PC-9 (cell line): ENCODE results near the gene B3GALT4.

Experiments
- CTCF ChIP-seq: fragments of 200-600 bp; sonication (generic); conservative IDR thresholded peaks from 2 replicates; pipeline ENCODE4 v1.6.1; 2017; ENCODE audit warnings: mixed run types, antibody characterized with exemption, mild to moderate bottlenecking, moderate library complexity
- EZH2 ChIP-seq: fragments of 200-600 bp; sonication (generic); IDR thresholded peaks from 2 replicates; pipeline ENCODE4 v1.8.0; 2017; ENCODE audit warnings: antibody characterized with exemption, low read depth

DNA sequence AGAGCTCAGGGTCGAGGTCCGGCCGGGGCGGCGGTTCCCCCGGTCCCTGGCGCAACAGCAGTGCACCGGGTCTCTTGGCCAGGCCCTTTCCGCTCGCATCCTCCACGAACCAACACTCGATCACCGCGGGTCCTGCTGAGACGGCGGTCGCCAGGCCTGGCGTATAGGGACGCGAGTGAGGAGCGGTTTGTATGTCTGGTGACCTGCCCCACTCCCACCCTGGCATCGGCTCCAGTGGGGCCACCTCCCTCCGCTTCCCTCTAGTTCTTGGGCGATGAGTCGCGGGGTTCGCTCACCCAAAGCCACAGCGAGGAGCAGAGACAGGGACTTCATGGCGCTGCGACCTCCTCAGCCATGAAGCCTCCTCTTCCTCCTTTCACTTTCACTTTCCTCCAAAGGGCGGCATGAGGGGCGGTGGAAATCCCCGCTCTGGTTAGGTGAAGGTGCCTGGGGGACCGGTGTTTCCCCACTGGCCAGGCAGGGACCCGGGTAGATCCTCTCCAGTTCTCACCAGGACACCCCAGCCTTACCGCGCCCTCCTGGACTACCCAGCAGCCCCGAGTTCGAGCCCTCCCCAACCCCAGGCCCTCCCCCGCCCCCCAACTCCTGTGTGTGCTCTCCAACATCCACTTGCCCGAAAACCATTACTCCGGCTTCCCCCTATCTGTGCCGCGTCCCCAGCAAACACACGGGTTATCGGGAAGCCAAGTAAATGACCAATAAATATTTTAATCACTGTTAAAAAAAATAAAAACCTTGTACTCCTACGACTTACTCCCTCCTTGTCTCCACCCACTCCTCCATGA is 37.0 kb downstream of the B3GALT4 start, which contains the start of gene TAPBP:
- no peak for TF ChIP-seq CTCF
- no peak for TF ChIP-seq EZH2
